NCI-H2107 (cell line): ENCODE measurements around the gene CREB1.
"Not testable (repeated sequence)": the region's sequence is repeated elsewhere in the genome, so short reads cannot be mapped to it uniquely, and the experiment has no call there.

Experiments used
- DNase-seq: peaks from one replicate; lab custom pipeline; 2025; lab: John Stamatoyannopoulos, UW

The CREB1 gene

DNA sequence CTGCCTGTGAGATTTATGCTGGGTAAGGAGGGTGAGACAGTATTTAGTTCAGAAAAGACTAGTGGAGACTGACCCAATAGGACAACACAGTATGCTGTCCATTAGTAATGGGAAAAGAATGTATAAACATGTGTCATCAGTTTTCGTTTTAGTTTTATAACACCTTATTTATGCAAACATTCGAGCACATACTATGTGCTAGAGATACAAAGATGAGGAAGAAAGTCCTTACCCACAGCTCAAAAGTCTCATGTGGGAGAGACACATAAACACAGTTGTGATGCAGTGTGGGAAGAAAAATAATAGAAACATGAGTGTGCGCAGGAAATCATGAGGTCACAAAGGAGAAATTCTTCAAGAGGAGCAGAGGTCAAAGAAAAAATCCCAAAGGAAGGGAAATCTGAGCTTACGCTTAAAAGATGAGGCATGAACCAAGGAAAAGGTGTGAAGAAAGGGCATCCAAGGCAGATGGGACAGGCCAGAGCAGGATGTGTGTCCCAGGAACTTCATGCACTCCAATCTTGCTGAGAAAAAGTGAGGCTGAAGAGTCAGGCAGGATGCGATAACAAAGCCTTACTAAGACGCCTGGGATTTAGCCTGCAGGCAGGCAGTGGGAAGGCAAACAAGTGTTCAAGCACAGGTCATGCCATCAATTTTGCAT lies 87.4 kb downstream of the CREB1 start:
- no peak for DNase-seq

DNA sequence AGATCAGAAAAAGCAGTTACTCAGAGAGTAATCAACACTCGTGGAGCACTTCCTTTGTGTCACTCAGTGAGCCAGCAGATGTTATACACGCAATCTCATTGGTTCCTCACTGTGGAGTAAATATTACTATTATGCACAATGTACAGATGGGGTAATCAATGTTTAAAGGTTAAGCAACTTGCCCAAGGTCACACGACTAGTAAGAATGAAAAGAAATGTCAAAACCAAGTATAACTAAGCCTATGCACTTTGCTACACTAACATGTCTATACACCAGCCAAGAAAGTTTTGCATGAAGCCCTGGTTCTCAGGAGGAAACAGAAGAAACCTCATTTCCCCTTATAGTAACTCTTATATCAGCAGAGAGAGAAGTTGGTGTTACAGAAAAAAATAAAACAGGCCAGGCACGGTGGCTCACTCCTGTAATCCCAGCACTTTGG lies 90.0 kb downstream of the CREB1 start:
- no peak for DNase-seq

DNA sequence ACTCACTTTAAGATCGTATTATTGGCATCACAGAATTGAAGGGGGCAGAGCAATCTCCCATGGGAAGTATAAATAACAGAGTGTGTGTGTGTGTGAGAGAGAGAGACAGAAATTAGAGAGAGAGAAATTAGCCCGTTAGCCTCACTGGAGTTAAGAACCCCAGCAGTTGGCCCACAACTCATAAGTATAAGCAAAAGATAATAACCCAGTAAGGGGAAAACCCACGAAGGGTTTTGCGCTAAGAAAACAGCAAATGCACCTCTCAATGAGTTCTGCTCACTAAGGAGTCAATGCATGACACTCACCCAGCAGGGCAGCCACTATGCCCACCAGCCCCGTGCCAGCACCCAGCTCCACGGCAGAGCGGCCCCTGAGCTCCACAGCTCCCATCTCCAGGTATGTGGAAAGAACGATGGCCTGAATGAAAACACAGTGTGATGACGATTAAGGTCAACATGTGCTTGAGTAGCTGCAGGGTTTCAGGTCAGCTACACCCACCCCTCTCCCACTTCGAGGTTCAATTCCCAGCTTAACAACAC lies 91.8 kb downstream of the CREB1 start:
- DNase-seq = no peak

DNA sequence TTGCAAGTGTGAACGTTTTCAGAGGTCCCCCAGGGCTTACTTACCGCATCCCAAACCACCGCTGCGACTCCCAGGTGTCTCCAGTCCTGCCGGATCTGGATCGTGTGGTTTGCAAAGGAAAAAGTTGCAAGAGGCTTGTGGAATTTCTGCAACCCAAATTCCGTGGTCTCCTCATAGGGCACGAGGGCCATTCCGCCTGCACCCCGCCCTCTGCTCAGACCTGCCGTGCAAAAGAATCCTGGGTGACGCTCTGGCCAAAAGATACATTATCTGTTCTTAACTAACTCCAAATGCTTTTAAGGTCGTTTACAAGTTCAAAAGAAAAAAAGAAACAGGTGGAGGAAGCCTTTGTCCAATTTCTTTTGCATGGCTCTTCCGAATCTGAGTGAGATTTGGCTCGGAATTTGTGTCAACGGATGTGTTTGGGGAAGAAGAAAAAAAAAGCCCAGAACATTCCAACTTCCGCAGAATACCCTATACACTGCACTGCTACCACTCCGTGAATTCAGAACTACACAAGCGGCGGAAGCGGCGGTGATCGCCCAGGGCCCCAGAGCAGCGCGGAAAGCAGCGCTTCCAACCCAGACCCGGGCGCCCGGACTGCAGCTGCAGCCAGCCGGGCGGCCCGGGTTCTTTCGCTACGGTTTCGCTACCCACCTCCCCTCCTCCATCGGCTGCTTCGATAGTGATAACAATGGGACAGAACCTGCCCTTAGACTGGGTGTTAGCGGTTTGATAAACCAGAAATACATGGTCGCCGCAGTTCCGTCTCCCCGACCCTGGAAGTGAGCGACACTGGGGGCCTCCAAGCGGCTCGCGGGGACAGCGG lies 94.6 kb downstream of the CREB1 start:
- DNase-seq = no peak

DNA sequence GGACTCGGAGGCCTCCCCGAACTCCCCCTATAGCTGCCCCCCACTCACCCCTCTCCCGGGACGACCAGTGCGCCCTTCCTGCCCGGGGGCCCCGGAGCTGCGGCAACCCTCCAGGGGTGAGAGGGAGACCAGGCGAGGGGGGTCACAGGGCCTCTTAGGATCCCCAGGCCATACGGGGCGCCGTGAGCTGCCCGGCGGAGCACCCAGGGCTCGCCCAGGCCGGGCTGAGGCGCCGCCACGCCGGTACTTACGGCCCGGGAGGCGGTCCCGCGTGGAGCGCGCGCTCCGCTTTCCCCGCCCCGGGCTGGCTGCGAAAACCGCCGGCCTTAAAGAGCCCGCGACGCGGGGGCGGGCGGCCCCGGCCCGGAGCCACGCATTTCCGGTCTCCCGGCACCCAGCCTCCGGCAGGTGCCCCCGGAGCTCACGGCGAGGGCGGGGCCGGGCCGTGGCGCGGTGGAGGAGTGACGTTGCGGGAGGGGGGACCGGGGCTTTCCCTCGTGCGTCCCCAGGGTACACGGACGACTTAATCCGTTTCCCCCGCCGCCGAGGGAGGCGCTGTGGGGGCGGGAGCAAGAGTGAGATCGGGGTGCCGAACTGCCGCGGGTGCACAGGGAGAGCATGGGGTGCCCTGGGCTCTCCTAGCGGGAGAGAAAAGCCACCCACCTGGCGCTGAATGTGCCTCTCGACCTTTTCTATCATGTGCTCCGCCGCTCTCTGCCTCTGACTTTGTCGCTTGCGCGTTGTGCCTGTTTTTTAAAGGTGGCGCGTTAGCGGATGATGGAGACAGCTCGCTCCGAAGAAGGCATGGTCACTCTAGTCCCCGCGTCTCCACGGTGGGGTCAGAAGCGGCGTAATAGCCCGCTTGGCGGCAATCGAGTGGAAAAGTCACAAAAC lies 95.5 kb downstream of the CREB1 start, which contains the start of gene METTL21A:
METTL21A (minus strand) TSS at position 381 of the 894 bp plus-strand sequence. CDS start 1,019 bp downstream, outside the sequence.
- peak; percentile 83 for DNase-seq

DNA sequence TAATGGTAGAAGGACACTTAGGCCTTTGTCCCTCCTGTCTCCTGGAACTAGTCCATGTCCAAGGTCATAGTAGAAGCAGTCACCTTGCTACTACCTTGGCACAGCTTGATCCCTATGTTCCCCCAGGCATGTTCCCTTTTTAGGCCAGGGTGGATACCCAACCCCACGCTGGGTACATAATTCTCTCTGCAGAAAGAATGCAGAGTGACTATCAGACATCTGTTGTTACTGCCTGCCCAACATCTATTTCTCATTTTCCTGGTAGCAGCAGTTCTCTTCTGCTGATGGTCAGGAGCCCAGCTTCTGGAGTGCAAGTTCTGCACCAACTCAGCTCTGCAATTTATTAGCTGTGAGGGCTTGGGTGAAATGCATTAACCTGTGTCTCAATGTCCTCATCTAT lies 99.8 kb downstream of the CREB1 start:
- DNase-seq = no peak

DNA sequence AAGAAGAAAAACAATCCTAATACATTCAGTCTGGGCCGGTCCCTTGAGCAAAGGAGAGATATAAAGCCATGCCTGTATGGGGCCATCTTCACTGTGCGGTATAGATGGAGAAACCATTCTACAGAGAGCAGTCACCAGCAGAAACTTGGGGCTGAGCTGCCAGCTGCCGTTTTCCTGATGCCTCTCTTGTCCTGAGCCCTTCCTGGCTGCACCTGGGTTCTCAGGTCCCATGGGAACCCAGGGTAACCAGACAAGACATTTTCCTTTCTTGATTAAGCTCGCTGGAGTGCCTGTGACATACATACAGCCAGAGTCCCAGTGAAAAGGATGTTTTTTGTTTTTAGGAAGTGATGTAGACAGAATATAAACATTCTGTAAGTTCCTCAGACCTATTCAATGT lies 100.7 kb downstream of the CREB1 start:
- DNase-seq = peak; percentile 32

DNA sequence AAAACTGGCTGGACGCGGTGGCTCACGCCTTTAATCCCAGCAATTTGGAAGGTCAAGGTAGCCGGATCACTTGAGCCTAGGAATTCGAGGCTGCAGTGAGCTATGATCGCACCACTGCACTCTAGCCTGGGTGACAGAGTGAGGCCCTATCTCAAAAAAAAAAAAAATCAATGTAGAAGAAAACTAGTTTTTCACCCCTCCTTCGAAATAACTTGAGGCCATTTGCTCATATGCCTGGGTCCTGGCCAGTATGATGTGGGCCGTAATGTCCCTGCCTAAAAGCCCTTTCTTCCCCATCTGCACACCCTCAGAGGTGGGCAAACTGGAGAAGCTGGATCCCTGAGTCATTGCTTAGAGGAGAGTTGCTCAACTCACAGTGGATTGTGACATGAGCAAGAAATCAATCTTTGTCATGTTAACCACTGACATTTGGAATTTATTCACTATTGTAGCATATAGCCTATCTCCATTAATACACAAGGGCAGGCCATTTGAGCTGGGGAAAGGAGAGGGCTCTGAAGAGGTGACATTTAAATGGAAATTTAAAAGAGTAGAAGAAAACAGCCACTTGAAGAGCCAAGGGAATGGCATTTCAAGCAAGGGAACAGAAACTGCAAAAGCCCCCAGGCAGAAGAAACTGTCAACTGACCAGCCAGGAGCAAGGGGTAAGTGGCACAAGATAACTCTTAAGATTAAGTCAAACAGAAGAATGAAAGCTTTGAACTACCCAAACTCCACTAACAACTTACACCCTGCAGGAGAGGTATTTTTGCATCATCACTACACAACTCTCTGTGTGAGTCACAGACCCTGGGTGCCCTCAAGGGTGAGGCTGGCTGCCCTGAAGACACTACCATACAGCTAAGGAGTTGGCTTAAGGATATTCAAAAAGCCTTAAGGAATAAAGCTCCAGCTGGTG lies 103.1 kb downstream of the CREB1 start:
- no peak for DNase-seq

DNA sequence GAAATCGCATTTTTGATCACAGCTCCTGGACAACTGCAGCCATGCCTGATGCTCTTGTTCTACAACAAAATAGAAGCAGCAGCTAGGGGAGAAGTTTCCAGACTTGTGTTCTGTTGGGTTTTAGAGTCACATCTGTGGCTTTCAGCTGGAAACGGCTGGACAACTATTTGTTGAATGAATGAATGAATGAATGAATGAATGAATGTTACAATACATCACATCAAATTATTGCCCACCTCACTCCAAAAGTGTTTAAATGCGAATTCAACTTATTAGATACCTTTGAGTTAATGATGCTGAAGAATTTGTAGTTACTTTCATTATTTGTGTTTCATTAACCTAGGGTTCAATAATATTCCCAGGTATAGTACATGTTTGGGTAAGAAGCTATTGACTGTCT lies 103.9 kb downstream of the CREB1 start:
- DNase-seq = no peak

DNA sequence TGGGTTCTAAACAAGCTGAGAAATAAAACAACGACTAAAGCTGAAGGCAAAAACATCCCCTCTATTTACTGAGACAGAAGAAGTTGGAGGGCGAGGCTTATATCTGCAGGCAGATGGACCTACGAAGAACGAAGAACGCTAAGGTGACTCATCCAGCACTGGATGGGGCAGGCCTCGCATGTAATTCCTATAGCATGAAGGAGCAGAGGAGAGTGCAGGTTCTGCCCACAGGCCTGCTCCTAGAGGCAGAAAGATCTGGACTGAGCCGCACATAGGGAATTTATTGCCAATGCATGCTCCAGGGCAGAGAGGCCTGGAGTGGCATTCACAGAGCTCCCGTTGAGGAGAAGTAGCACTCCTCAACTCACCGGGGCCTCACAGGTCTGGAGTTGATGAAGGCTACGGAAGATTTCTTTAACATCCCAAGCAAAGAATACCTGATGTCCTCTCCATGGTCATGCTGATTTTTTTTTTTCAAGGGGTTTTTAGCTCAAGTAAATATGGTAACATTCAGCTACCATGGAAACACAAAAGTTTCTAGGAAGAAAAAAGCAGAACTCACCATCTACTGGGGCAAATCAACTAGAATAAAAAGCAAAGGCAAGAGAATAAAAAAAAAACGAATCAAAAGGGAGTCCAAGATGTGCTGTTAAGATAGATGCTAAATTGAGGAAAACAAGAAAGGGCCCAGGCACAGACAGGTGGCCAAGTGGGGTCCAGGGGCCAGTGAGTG lies 105.9 kb downstream of the CREB1 start:
- DNase-seq = no peak

DNA sequence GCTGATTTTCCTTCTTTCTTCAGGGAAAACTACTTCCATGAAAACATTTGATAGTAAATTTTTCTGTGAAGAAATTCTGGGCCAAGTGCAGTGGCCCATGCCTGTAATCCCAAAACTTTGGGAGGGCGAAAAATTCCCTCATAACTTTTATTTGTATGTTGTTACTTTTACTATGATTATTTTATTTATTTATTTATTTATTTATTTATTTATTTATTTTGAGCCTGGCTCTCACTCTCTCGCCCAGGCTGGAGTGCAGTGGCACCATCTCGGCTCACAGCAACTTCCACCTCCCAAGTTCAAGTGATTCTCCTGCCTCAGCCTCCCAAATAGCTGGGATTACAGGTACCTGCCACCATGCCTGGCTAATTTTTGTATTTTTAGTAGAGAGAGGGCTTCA lies 109.5 kb downstream of the CREB1 start:
- not testable (repeated sequence) for DNase-seq

DNA sequence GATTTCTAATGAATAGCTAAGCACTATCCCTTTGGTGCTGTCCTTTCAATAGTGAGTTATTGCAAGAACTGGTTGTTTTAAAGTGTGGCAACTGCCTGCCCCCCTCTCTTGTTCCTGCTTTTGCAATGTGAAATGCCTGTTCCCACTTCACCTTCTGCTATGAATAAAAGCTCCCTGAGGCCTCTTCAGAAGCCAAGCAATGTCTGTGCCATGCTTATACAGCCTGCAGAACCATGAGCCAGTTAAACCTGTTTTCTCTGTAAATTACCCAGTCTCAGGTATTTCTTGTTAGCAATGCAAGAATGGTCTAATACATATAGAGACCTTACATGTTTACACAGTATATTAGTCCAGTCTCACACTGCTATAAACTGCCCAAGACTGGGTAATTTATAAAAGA lies 110.4 kb downstream of the CREB1 start:
- DNase-seq = no peak

DNA sequence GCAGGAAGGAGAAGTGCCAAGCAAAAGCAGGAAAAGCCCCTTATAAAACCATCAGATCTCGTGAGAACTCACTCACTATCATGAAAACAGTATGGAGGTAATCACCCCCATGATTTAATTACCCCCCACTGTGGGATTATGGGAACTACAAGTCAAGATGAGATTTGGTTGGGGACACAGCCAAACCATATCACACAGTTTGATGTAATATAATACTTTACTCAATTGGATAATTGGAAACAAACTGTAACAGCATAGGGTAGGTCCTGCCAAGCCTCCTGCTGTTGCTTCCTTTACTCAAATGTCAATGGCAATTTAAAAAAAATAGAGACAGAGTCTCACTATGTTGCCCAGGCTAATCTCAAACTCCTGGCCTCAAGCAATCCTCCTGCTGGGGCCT lies 110.9 kb downstream of the CREB1 start:
- no peak for DNase-seq

DNA sequence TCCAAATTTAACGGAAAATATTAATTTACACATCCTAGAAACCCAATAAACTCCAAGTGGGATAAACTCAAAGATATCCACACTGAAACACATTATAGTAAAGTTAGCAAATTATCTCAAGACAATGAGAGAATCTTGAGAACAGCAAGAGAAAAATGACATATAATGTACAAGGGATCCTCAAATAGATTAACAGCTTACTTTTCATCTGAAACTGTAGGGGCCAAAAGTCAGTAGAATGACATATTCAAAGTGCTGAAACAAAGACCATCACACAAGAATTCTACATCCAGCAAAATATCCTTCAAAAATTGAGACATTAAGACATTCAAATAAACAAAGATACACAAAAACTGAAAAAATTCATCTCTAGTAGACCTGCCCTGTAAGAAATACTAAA lies 114.1 kb downstream of the CREB1 start:
- no peak for DNase-seq

DNA sequence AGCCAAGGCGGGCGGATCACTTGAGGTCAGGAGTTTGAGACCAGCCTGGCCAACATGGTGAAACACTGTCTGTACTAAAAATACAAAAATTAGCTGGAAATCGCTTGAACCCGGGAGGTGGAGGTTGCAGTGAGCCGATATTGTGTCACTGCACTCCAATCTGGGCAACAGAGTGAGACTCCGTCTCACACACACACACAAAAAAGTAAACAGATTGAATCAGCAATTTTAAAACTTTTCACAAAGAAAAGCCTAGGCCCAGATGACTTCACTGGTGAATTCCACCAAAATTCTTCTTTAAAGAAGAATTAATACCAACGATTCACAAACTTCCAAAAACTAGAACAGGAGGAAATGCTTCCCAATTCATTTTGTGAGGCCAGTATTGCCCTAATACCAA lies 116.8 kb downstream of the CREB1 start:
- DNase-seq = not testable (repeated sequence)
